Thyroid gland (tissue), 4 donors: ENCODE measurements around the gene SNX22. TPM values are rescaled to one million over a fixed set of nuclear protein-coding genes. Genes with fewer than 3 reads are reported as not detected.
"Not testable (repeated sequence)": the region's sequence is repeated elsewhere in the genome, so short reads cannot be mapped to it uniquely, and the experiment has no call there.

Source experiments
- DNase-seq, 2 donors: peaks; one replicate each; pipeline ENCODE4 v3.0.0-alpha.2; 2019
- H3K27ac ChIP-seq, 3 donors: fragments of 200-600 bp; sonication (generic); 1 replicate in 2 of 3; 2 replicates in 1 of 3; pipeline ENCODE4 v1.5.1; 2016 to 2019; ENCODE audit warnings: mild to moderate bottlenecking in 1 of 3, moderate library complexity in 1 of 3
- H3K27me3 ChIP-seq: fragments of 200-600 bp; sonication (generic); one replicate; pipeline ENCODE4 v1.5.1; 2019
- H3K36me3 ChIP-seq, 2 donors: fragments of 200-600 bp; sonication (generic); one replicate each; pipeline ENCODE4 v1.5.1; 2016 to 2019
- H3K4me1 ChIP-seq, 2 donors: fragments of 200-600 bp; sonication (generic); one replicate each; pipeline ENCODE4 v1.5.1; 2017 to 2019
- H3K4me3 ChIP-seq, 3 donors: fragments of 200-600 bp; sonication (generic); replicated peaks in 1 of 3; 1 replicate in 2 of 3; 2 replicates in 1 of 3; pipeline ENCODE4 v1.5.1; 2016; ENCODE audit warnings: mild to moderate bottlenecking in 1 of 3
- H3K9me3 ChIP-seq: fragments of 200-600 bp; sonication (generic); one replicate; pipeline ENCODE4 v1.5.1; 2017
- POLR2A ChIP-seq, 2 donors: fragments of 450-650 bp; IDR thresholded peaks; one replicate each; pipeline ENCODE4 v1.6.1; 2017; ENCODE audit warnings: antibody characterized with exemption in 2 of 2, mild to moderate bottlenecking in 2 of 2, moderate library complexity in 1 of 2
- WGBS, 2 donors: methylation state at CpG; one replicate each; pipeline ENCODE4 v1.1.5; 2017; 5-methylcytosine and 5-hydroxymethylcytosine counted together
- intact Hi-C: fragments of 100-400 bp; cut with DNase I; formaldehyde crosslinking; loops from one replicate; pipeline ENCODE4 v1.15.1; 2023
- total RNA-seq, 4 donors: library from RNA; depleted of rRNA; stranded (reverse); fragments of >200 nt; gene quantifications; one replicate each; pipeline ENCODE4 v1.2.3, GENCODE V29; 2016
- TF ChIP-seq, protein P1 (sequence below), 6 experiments: fragments of 200-600 bp in 3 of 6; fragments of 450-650 bp in 3 of 6; sonication (generic) in 3 of 6; IDR thresholded peaks; one replicate each; pipeline ENCODE4 v1.5.1; 2016 to 2019; ENCODE audit warnings: antibody characterized with exemption in 6 of 6, mild to moderate bottlenecking in 2 of 6, inconsistent platforms in 1 of 6, moderate library complexity in 1 of 6

The SNX22 gene
- total RNA-seq, 4 donors from 2014 or later: 102 to 241 (median 123) TPM

- peak overlapping the region in 2 of 3 donors; percentile 0 to 39 for H3K27ac ChIP-seq
- DNase-seq: no peak
- no peak overlapping the region for H3K4me3 ChIP-seq
- peaks cover 10 to 29% of the 10 kb centered on the region in 2 donors for H3K4me1 ChIP-seq
- H3K36me3 ChIP-seq: peaks cover 44 to 46% of the 10 kb centered on the region in 2 donors
- no peaks in the 10 kb centered on the region for H3K9me3 ChIP-seq
- no peaks in the 10 kb centered on the region for H3K27me3 ChIP-seq
- 92 to 96% methylated on average over 5 of the region's 5 CpGs for WGBS, 2 donors
- intact Hi-C loops: no loop called here
- TF ChIP-seq, protein P1, sequence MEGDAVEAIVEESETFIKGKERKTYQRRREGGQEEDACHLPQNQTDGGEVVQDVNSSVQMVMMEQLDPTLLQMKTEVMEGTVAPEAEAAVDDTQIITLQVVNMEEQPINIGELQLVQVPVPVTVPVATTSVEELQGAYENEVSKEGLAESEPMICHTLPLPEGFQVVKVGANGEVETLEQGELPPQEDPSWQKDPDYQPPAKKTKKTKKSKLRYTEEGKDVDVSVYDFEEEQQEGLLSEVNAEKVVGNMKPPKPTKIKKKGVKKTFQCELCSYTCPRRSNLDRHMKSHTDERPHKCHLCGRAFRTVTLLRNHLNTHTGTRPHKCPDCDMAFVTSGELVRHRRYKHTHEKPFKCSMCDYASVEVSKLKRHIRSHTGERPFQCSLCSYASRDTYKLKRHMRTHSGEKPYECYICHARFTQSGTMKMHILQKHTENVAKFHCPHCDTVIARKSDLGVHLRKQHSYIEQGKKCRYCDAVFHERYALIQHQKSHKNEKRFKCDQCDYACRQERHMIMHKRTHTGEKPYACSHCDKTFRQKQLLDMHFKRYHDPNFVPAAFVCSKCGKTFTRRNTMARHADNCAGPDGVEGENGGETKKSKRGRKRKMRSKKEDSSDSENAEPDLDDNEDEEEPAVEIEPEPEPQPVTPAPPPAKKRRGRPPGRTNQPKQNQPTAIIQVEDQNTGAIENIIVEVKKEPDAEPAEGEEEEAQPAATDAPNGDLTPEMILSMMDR (IDR thresholded peaks at IDR 0.05): no peak
- no peak for TF ChIP-seq POLR2A (IDR thresholded peaks at IDR 0.05)
Measured at GRCh38 chr15:64117759-64118487, 33.6 kb upstream of the SNX22 start.

- intact Hi-C loops, H3K4me3 ChIP-seq, H3K9me3 ChIP-seq, H3K27me3 ChIP-seq, DNase-seq: not testable (repeated sequence)
- H3K27ac ChIP-seq: peak overlapping the region in 1 of 3 donors; percentile 60
- WGBS, 2 donors: 95 to 100% methylated on average over 2 of the region's 2 CpGs
- H3K4me1 ChIP-seq: peaks cover 6 to 22% of the 10 kb centered on the region in 2 donors
- H3K36me3 ChIP-seq: peaks cover 31 to 49% of the 10 kb centered on the region in 2 donors
Measured at GRCh38 chr15:64120322-64120721, 31.2 kb upstream of the SNX22 start.

GRCh38 chr15:64121614-64122013, 29.9 kb upstream of the SNX22 start:
- peak overlapping the region in 1 of 3 donors; percentile 60 for H3K27ac ChIP-seq
- H3K9me3 ChIP-seq: no peaks in the 10 kb centered on the region
- H3K4me1 ChIP-seq: peaks cover 19 to 24% of the 10 kb centered on the region in 2 donors
- no peaks in the 10 kb centered on the region for H3K27me3 ChIP-seq
- no peak overlapping the region for H3K4me3 ChIP-seq
- intact Hi-C loops: no loop called here
- WGBS, 2 donors: 90 to 92% methylated on average over 4 of the region's 4 CpGs
- H3K36me3 ChIP-seq: peaks cover 22 to 52% of the 10 kb centered on the region in 2 donors
- TF ChIP-seq POLR2A (IDR thresholded peaks at IDR 0.05): no peak
- TF ChIP-seq, protein P1 (IDR thresholded peaks at IDR 0.05): no peak
- no peak for DNase-seq

- intact Hi-C loops: no loop called here
- DNase-seq: no peak
- H3K4me3 ChIP-seq: no peak overlapping the region
- H3K4me1 ChIP-seq: peaks cover 24 to 26% of the 10 kb centered on the region in 2 donors
- H3K9me3 ChIP-seq: no peaks in the 10 kb centered on the region
- no peaks in the 10 kb centered on the region for H3K27me3 ChIP-seq
- no peak for TF ChIP-seq POLR2A (IDR thresholded peaks at IDR 0.05)
- TF ChIP-seq, protein P1 (IDR thresholded peaks at IDR 0.05): no peak
- 80 to 92% methylated on average over 1 of the region's 1 CpG for WGBS, 2 donors
- peaks cover 22 to 52% of the 10 kb centered on the region in 2 donors for H3K36me3 ChIP-seq
- H3K27ac ChIP-seq: peak overlapping the region; percentile 43 to 61 (median 60)
Measured at GRCh38 chr15:64122444-64122843, 29.1 kb upstream of the SNX22 start.

- Histone ChIP-seq H3K36me3 (peaks cover 27 to 55% of the 10 kb centered on the region in 2 donors), H3K4me3 (no peak overlapping the region), H3K9me3 (no peaks in the 10 kb centered on the region), H3K27me3 (no peaks in the 10 kb centered on the region), H3K4me1 (peaks cover 25 to 30% of the 10 kb centered on the region in 2 donors), H3K27ac (peak overlapping the region; percentile 43 to 61 (median 60))
- 88 to 91% methylated on average over 3 of the region's 3 CpGs for WGBS, 2 donors
- TF ChIP-seq POLR2A (IDR thresholded peaks at IDR 0.05): no peak
- TF ChIP-seq, protein P1 (IDR thresholded peaks at IDR 0.05): no peak
- no peak for DNase-seq
- intact Hi-C loops: no loop called here
Measured at GRCh38 chr15:64122936-64123351, 28.6 kb upstream of the SNX22 start.
